Ammon's horn (tissue), 1 donor: ENCODE data around the gene CPVL.

ENCODE experiments used
- DNase-seq: peaks from one replicate; pipeline ENCODE4 v3.0.0-alpha.2; 2016; ENCODE audit warnings: low spot score

Gene CPVL

DNA sequence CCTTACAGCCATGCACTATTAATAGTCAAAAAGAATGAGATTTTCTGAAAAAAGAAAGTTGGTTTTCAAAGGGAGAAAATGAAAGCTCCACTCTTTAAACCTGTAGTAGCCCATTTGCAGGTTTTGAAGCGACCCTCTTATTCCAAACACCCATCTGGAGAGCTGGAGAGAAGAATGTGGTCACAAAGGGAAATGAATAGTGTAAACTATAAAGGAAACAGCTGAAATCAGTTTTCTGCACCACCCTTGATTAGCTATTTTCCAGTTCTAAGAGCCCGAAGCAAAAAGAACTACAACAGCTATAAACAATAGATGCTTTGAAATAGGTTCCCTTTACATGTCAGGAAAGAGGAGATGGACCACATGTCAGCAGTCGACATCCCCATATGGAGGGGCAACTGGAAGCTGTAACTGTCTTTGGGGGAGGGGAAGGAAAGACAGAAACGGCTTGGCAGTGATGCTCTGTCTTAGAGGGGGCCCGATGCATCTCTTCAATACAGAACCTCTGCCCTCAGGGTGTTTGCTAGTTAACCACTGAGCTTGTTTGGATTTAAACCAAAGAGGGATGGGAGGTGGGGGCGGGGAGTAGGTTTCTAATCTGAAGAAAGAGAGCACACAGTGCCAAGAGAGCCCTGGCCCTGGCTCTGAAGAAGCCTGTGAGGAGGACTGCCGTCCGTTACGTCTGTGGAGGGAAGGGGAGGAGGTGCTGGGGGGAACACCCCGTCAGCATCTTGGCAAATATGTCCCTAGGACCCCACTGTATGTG lies 55.3 kb downstream of the CPVL start:
- DNase-seq = peak; percentile 8

GRCh38 chr7:29090151-29090805 lies 56.1 kb downstream of the CPVL start:
- DNase-seq = no peak

DNA sequence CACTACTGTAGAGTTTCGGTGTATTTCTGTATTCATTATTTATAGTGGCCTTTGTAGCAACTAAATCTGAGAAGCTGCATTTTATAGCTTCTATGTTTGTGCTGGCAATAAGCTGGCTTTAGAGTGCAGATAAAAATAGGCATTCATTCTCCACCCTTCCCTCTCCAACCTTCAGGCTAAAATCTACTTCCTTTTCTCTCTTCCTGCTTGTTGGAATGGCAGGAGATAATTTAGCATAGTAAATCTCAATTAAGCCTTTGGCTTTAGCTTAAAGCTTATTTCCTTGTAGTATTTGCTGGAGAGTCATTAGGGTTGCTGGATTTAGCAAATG lies 58.5 kb downstream of the CPVL start:
- no peak for DNase-seq

GRCh38 chr7:29086545-29086944 lies 59.8 kb downstream of the CPVL start:
- DNase-seq = no peak

DNA sequence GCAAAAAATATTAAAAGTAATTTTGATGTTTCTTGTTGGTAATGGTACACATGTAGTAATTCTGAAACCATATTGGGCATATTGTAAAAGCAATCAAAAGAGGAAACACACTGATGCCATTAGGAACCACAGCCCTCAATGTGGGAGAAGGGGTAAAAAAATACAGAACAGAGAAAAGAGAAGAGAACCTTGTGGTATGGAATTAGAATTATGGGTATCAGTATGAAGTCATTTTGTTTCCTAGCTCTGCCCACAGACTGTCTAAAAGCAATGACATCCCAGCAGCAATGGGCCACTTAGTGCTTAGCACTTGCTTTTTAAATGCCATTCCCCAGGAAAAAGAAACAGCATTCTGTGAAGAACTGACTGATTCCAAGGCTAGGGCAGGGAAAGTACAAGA lies 61.5 kb downstream of the CPVL start:
- DNase-seq = no peak

DNA sequence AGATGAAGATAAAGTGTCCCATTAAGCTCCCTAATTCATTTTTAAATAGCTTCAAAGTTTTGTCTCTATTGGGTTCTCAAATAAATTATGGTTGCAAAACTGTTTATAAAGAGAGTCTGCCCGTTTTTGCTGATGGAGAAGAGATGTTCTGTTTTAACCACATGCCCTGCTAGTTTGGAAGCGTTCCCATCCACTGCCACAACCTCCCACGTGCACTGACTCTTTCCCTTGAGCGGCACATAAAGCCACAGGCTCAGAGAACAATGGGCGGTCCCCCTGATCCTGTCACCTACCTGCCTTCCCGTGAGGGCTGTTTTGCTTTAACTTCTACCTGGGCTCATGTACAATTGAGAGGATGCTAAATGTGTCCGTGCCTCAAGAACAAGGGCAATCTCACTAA lies 65.5 kb downstream of the CPVL start:
- no peak for DNase-seq

DNA sequence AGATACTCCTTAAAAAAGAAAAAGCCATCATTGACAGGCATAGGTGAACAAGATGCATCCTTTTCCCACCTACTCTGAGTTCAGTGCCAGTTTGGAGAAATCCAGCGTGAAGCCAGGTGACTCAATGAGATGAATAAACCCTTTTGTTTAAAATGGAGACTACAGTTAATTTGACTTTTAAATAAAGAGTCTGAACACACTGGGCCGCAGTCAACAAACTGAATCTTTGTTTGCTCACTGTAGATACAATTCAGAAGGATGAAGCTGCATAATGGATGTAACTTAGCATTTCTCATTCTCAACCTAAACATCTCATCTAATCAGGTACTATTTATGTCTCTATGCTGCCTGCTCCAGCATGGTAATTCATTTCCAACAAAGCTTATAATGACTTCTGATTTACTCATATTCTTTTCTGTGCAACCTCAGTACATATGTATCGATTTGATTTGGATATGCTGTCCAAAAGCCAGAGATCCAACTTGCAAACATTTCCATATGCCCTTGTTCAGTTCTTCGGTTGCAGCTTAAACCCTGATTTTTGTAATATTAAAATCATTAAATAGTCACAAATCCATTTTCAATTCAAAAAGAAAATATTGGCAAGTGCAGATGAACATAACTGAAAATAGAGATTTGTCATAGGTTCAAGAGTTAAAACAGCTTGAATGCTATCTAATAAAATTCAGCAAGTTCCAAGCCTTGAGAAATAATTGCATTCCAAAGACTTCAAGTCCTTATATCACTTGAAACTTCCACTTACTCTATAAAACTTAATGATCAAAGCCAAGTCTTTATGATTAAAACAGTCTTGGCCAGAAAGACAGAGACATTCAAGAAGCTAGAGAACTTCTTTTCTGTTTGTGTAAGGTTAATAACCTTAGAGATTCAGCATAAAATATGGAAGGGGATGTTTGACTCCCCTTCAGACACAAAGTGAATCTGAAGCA lies 67.8 kb downstream of the CPVL start:
- no peak for DNase-seq

GRCh38 chr7:29077854-29078253 lies 68.5 kb downstream of the CPVL start:
- no peak for DNase-seq

GRCh38 chr7:29077176-29077575 lies 69.2 kb downstream of the CPVL start:
- no peak for DNase-seq

DNA sequence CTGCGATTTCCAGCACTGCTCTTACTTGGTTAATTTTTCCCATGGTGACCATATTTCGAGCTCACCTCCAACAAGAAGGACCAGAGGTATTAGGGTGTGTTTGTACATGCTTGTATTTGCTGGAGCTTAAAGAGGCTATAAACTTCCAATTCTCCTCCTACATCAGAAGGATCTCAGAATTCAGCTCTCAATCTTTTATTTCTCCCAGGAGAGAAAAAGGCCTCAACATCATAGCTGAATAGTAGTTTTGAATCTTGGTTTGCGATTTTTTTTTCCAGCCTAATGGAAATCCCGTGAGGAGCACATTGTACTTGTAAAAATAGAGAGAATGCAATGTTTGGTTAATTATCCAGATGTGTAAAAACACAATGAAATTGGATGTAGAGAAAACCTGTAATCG lies 69.7 kb downstream of the CPVL start:
- DNase-seq = no peak

DNA sequence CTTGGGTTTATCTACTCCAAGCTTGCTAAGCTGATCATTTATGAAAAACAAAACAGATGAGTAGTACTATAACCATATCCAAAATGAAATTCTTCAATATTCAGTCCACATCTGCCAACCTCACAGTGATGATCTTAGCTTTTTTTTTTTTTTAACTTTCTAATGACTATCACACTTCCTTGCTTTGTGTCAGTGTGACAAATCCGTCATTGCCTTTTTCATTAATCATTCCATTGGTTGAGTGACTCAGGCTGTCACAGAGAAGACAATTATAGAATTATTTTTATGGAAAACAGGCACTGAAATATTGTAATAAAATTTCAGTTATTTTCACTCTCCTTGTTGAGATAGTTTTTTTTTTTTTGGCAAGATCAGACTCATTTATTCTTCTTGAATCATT lies 70.7 kb downstream of the CPVL start:
- no peak for DNase-seq

GRCh38 chr7:29071203-29071874 lies 75.0 kb downstream of the CPVL start:
- no peak for DNase-seq

- DNase-seq = no peak
These were observed 79.7 kb downstream of the CPVL start for GRCh38 chr7:29066641-29067040.

DNA sequence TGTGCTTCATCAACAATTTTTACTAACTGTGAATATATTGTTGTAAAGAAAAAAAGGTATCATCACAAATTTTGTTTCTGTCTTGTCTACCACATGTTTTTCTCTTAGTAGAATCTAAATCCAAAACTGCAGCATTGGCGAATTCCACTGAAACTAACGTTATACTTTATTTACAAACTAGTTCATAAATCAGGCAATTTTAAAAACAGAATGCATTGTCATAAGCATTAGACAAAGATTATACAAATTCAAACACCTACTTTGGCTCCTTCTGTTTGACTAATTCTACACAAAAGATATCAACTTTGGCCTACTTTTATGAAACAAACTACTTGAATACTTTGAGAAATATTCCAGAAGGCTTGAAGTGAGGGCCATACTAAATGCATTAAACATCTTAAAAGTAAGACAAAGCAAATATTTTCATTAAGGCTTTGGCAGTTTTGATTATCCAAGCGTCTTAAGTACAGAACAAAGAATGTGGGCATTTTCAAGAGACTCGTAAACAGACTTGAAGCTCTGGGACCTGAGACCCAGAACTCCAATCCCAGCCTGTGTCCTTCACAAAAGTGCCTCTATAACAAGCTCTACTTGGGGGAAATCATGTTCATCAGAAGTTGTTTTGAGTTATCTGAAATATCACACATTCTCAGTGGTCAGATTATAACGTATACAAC lies 81.0 kb downstream of the CPVL start:
- no peak for DNase-seq

GRCh38 chr7:29063872-29064271 lies 82.5 kb downstream of the CPVL start:
- no peak for DNase-seq

- DNase-seq = no peak
These were observed 83.1 kb downstream of the CPVL start for GRCh38 chr7:29063236-29063635.

- no peak for DNase-seq
These were observed 93.0 kb downstream of the CPVL start for GRCh38 chr7:29053105-29053872.

- DNase-seq = no peak
These were observed 99.4 kb downstream of the CPVL start for GRCh38 chr7:29046978-29047377.

- DNase-seq = no peak
These were observed 100.9 kb downstream of the CPVL start for GRCh38 chr7:29045258-29046086.

- DNase-seq = no peak
These were observed 101.8 kb downstream of the CPVL start for GRCh38 chr7:29044554-29044953.
